Esophagus muscularis mucosa (tissue), 3 donors: ENCODE data around the gene PRUNE1.

Source experiments
- POLR2A ChIP-seq: fragments of 450-650 bp; IDR thresholded peaks from one replicate; pipeline ENCODE4 v1.6.1; 2017; ENCODE audit warnings: antibody characterized with exemption, moderate library complexity, mild to moderate bottlenecking, low read depth
- TF ChIP-seq, protein P1 (sequence below), 3 experiments: fragments of 200-600 bp in 2 of 3; fragments of 450-650 bp in 1 of 3; sonication (generic) in 2 of 3; IDR thresholded peaks; one replicate each; pipeline ENCODE4 v1.5.1; 2017 to 2019; ENCODE audit warnings: antibody characterized with exemption in 3 of 3, mild to moderate bottlenecking in 2 of 3, moderate library complexity in 1 of 3

DNA sequence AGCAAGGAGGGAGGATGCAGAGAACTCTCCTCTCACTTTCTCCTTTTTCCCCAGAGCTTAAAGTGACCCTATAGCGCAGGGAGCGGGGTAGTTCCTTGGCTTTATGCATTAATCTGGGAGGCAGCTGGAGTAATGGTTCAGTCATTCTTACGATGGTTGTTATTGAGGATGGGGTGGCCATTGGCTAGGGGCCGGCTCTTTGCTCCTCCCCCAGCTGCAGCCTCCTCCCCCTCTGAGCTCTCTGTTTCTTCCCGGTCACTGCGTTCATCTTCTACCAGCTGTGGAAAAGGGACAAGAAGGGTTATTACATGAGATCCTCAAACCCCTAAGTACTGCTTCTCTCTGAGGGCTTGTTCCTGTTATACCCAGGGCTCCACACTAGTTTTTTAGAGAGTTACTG lies 42.2 kb upstream of the PRUNE1 start:
- TF ChIP-seq, protein P1, sequence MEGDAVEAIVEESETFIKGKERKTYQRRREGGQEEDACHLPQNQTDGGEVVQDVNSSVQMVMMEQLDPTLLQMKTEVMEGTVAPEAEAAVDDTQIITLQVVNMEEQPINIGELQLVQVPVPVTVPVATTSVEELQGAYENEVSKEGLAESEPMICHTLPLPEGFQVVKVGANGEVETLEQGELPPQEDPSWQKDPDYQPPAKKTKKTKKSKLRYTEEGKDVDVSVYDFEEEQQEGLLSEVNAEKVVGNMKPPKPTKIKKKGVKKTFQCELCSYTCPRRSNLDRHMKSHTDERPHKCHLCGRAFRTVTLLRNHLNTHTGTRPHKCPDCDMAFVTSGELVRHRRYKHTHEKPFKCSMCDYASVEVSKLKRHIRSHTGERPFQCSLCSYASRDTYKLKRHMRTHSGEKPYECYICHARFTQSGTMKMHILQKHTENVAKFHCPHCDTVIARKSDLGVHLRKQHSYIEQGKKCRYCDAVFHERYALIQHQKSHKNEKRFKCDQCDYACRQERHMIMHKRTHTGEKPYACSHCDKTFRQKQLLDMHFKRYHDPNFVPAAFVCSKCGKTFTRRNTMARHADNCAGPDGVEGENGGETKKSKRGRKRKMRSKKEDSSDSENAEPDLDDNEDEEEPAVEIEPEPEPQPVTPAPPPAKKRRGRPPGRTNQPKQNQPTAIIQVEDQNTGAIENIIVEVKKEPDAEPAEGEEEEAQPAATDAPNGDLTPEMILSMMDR (IDR thresholded peaks at IDR 0.05) = no peak
- no peak for TF ChIP-seq POLR2A
